ENCODE results near the gene ABCC4. TPM values are rescaled to one million over a fixed set of nuclear protein-coding genes. Genes with fewer than 3 reads are reported as not detected.

Gene ABCC4
- total and polyA plus RNA-seq, 9 of the 15 experiments (the other 6 are each of a cell fraction or from before 2014, with no cell fraction given) = 9.4 to 46.1 (median 25.4) TPM

- 0 out of 2 replicates have a peak, but pooled peaks have one; percentile 23 for TF ChIP-seq EP400 (IDR thresholded peaks at IDR 0.05)
- TF ChIP-seq CEBPZ (IDR thresholded peaks at IDR 0.05; ENCODE audit: borderline replicate concordance, low read depth, low read length) = no peak
- peak; percentile 63 for TF ChIP-seq MAFK (IDR thresholded peaks at IDR 0.05; ENCODE audit: low read length)
- TF ChIP-seq STAT6 (CRISPR knock-in tag; IDR thresholded peaks at IDR 0.05) = no peak
- TF ChIP-seq RREB1 (CRISPR knock-in tag; IDR thresholded peaks at IDR 0.05) = 0 out of 2 replicates have a peak, but pooled peaks have one; percentile 62
- no peak for TF ChIP-seq PTRF (tag; IDR thresholded peaks at IDR 0.05)
- TF ChIP-seq CC2D1A (IDR thresholded peaks at IDR 0.05) = no peak
- TF ChIP-seq EP300 (IDR thresholded peaks at IDR 0.05; ENCODE audit: low read length) = peak; percentile 84
- no peak for TF ChIP-seq SRSF1 (IDR thresholded peaks at IDR 0.05; ENCODE audit: low read depth, low read length)
- no peak for TF ChIP-seq ZNF507 (tag; conservative IDR thresholded peaks at IDR 0.05)
- no peak for TF ChIP-seq RBM14 (IDR thresholded peaks at IDR 0.05; ENCODE audit: borderline replicate concordance, insufficient read depth, low read depth, low read length)
- TF ChIP-seq ZNF140 (CRISPR knock-in tag; IDR thresholded peaks at IDR 0.05) = no peak
- TF ChIP-seq JUN (IDR thresholded peaks at IDR 0.05; ENCODE audit: borderline replicate concordance, low read depth, low read length) = peak; percentile 47; the same call in 1 of the 2 replicates
- no peak for TF ChIP-seq JUN (CRISPR knock-in tag; IDR thresholded peaks at IDR 0.05; ENCODE audit: borderline replicate concordance)
- TF ChIP-seq CHD1 (IDR thresholded peaks at IDR 0.05; ENCODE audit: low read length) = no peak
- no peak for TF ChIP-seq ZC3H4 (CRISPR knock-in tag; IDR thresholded peaks at IDR 0.05; ENCODE audit: borderline replicate concordance)
- TF ChIP-seq SAP30 (IDR thresholded peaks at IDR 0.05; ENCODE audit: borderline replicate concordance, insufficient read depth, low read depth, low read length, poor library complexity, severe bottlenecking) = no peak
Observed at GRCh38 chr13:95243207-95243606, 58.0 kb downstream of the ABCC4 start (continued).

Measured in K562 (cell line).